Fibroblast of mammary gland (primary cell): ENCODE measurements around the gene TMEM30A.

Source experiments
- DNase-seq: peaks from one replicate; pipeline ENCODE4 v3.0.0-alpha.2; 2010; ENCODE audit warnings: low read depth
- H3K4me3 ChIP-seq: 2 replicates; pipeline ENCODE4 v1.5.1; 2011; ENCODE audit warnings: low read depth, mild to moderate bottlenecking, low read length, moderate library complexity; ENCODE audit not compliant: control insufficient read depth
- CTCF ChIP-seq: conservative IDR thresholded peaks from 2 replicates; pipeline ENCODE4 v1.5.1; 2011; ENCODE audit warnings: low read depth, low read length, inconsistent platforms; ENCODE audit not compliant: control insufficient read depth, insufficient read depth

Gene TMEM30A

GRCh38 chr6:75213732-75214131 is 70.9 kb downstream of the TMEM30A start:
- no peak for DNase-seq
- TF ChIP-seq CTCF: no peak
- no peak overlapping the region for H3K4me3 ChIP-seq

GRCh38 chr6:75213112-75213511 is 71.5 kb downstream of the TMEM30A start:
- no peak for DNase-seq
- no peak for TF ChIP-seq CTCF
- H3K4me3 ChIP-seq: no peak overlapping the region

GRCh38 chr6:75211920-75212590 is 72.5 kb downstream of the TMEM30A start:
- H3K4me3 ChIP-seq: no peak overlapping the region
- DNase-seq: peak; percentile 46
- TF ChIP-seq CTCF: no peak

GRCh38 chr6:75210885-75211739 is 73.5 kb downstream of the TMEM30A start:
- peak; percentile 79 for TF ChIP-seq CTCF
- peak; percentile 78 for DNase-seq
- H3K4me3 ChIP-seq: no peak overlapping the region

GRCh38 chr6:75209184-75209723 is 75.3 kb downstream of the TMEM30A start:
- no peak overlapping the region for H3K4me3 ChIP-seq

More at GRCh38 chr6:75209184-75209723, 75.3 kb downstream of the TMEM30A start:
- no peak for DNase-seq
- TF ChIP-seq CTCF: no peak
